ENCODE measurements around the gene ADAMTS14. TPM values are rescaled to one million over a fixed set of nuclear protein-coding genes. Genes with fewer than 3 reads are reported as not detected.
"Not testable (repeated sequence)": the region's sequence is repeated elsewhere in the genome, so short reads cannot be mapped to it uniquely, and the experiment has no call there.

The ADAMTS14 gene
- total RNA-seq, 1 donor from 2014 or later, result 3.4 TPM

- no peak for DNase-seq (ENCODE audit: extremely low read depth, low read depth, low spot score)
Measured at GRCh38 chr10:70652761-70653657, 19.3 kb upstream of the ADAMTS14 start.

DNA sequence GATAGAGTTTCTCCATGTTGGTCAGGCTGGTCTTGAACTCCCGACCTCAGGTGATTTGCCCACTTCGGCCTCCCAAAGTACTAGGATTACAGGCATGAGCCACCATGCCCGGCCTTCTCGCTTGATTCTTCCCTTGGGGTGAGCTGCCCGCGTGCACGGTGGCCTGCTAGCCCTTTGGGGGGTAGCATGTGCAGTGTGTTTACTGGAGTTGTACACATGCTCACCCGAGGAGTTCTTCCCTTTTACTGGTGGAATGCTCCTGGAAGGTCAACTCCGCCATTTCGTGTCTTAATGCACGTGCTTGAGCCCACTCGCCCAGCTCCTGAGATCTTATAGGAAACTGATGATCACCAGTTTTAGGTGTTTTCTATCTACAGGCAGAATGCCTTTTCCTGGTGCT, 17.0 kb upstream of the ADAMTS14 start:
- no peak for DNase-seq (ENCODE audit: extremely low read depth, low read depth, low spot score)

GRCh38 chr10:70656489-70656888, 15.8 kb upstream of the ADAMTS14 start:
- DNase-seq (ENCODE audit: extremely low read depth, low read depth, low spot score), result no peak

DNA sequence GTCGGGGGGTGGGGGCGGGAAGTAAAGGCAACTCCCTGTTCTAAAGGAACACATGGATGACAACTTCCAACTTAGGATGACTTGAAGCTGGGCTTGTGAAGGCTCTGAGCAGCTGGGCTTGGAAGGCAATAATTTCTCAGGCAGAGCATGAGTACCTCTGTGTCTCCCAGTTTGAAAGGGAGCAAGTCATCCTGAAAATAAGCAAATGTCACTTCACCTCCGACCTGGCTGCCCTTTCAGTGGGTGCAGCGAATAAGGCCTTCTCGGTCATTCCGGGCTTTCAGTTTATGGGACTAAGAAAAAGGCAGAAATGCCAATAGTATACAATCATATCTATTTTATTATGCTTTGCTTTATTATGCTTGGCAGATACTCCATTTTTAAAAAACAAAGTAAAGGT, 15.3 kb upstream of the ADAMTS14 start:
- no peak for DNase-seq (ENCODE audit: extremely low read depth, low read depth, low spot score)

GRCh38 chr10:70658582-70659136, 13.6 kb upstream of the ADAMTS14 start:
- DNase-seq (ENCODE audit: extremely low read depth, low read depth, low spot score), result no peak

- no peak for DNase-seq (ENCODE audit: extremely low read depth, low read depth, low spot score)
Measured at GRCh38 chr10:70659306-70659705, 13.0 kb upstream of the ADAMTS14 start.

GRCh38 chr10:70660722-70661121, 11.6 kb upstream of the ADAMTS14 start:
- DNase-seq (ENCODE audit: extremely low read depth, low read depth, low spot score), result no peak

DNA sequence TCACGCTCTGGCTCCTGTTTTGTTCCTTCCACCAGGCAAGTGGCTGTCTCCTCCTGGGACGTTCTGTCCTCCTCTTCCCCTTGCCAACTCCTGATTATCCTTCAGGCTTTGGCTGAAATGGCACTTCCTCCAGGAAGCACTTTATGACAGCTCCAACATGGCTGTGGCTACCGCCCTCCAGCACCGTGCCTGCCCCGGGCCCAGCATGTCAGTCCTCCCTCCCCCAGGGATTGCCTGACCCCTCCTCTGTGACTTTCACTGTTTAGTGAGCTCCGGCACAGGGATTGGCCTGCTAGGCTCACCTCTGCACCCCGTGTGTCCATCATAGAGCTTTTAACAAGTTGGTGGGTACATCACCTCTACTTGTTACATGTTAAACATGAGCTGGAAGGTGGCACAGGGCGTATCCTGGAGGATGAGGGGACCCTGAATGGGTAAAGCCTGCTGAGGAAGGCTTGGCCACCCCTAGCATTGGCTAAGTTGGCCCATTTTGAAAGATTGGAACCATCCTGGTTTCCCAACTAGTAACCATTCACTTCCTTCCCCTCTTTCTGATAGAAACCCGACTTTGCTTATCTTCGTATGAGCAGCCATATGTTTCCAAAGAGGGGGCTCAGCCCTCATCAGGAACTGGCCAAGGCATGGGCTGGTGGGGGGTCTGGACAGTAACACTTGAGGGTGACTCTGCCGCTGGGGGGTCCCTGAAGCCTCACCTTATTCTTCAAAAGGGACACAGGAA, 10.5 kb upstream of the ADAMTS14 start:
- DNase-seq (ENCODE audit: extremely low read depth, low read depth, low spot score), result no peak

DNA sequence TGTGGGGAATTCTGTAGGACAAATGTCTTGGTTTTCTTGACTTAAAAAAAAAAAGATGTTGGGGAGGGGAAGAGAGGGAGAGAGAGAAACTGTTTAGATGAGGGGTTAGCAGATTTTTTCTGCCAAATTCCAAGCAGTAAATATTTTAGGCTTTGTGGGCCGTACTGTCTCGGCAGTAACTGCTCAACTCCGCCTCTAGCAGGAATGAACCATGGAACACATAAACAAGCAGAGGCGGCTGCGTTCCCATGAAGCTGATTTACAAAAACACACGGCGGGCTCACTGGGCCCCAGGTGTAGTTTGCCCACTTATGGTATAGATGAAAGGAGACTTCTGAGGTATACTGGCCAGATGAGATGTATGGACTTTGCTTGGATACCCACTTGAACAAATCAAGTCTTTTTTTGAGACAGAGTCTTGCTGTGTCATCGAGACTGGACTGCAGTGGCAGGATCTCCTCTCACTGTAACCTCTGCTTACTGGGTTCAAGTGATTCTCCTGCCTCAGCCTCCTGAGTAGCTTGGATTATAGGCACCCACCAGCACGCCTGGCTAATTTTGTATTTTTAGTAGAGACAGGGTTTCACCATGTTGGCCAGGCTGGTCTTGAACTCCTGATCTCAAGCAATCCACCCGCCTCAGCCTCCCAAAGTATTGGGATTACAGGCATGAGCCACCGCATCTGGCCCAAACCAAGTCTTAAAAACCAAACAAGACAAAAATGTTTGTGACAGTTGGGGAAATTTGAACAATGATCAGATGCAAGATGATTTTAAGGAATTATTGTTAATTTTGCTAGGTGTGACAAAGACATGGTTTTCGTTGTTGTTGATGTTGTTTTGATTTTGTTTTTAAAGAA, 9.7 kb upstream of the ADAMTS14 start:
- no peak for DNase-seq (ENCODE audit: extremely low read depth, low read depth, low spot score)

DNA sequence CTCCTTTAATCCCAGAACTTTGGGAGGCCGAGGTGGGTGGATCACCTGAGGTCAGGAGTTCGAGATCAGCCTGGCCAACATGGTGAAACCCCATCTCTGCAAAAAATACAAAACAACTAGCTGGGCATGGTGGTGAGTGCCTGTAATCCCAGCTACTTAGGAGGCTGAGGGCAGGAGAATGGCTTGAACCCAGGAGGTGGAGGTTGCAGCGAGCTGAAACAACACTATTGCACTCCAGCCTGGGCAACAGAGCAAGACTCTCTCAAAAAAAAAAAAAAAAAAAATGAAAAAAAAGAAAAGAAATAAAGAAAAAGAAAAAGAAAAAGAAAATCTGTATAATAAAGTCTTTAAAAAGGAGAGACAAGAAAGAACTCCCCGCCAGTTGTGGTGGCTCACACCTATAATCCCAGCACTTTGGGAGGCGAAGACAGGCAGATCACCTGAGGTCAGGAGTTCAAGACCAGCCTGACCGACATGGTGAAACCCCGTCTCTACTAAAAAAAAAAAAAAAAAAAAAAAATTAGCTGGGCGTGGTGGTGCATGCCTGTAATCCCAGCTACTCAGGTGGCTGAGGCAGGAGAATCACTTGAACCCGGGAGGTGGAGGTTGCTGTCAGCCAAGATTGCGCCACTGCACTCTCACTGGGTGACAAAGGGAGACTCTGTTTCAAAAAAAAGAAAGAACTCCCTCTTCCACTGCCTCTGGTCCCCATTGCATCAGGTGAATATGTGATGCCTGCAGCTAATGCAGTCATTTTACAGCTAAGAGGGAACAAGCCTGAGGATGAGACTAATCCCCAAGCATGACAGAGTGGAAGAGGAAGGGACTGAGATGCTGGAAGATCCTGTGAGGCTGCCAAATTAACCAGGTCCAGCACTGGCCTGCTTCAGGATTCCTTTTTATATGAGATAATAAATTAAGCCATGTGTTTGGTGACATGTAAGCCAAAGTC, 8.6 kb upstream of the ADAMTS14 start:
- DNase-seq (ENCODE audit: extremely low read depth, low read depth, low spot score), result not testable (repeated sequence)

DNA sequence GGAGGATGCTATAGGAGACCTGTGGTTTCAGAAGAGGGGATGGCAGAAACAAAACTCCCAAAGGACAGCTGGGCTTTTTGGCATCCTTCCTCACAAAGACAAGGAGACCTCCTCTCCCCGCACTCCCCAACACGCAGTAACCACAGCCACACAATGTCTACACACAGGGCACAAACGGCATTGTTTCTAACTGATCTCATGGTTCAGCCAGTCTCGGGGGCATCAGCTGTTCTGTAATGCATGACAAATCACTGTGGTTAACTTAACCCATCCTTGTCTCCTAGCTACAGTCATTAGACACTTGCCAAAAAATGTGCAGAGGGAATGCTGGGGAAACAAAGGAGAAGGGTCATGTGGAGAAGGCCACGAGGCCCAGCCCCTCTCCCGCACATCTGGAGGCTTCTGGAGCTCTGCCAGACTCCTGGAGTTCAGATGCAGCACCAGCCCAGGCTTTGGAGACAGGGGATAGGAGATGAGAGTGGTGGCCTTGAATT, 7.6 kb upstream of the ADAMTS14 start:
- no peak for DNase-seq (ENCODE audit: extremely low read depth, low read depth, low spot score)

- DNase-seq (ENCODE audit: extremely low read depth, low read depth, low spot score), result no peak
Measured at GRCh38 chr10:70666960-70667798, 5.1 kb upstream of the ADAMTS14 start.

DNA sequence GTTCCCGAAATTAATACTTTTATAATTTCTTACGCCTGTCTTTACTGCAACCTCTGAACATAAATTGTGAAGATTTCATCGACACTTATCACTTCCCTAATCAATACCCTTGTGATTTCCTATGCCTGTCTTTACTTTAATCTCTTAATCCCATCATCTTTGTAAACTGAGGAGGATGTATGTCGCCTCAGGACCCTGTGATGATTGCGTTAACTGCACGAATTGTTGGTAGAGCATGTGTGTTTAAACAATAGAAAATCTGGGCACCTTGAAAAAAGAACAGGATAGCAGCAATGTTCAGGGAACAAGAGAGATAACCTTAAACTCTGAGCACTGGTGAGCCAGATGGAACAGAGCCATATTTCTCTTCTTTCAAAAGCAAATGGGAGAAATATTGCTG, 4.5 kb upstream of the ADAMTS14 start:
- not testable (repeated sequence) for DNase-seq (ENCODE audit: extremely low read depth, low read depth, low spot score)

- DNase-seq (ENCODE audit: extremely low read depth, low read depth, low spot score), result no peak
Measured at GRCh38 chr10:70668454-70668970, 3.8 kb upstream of the ADAMTS14 start.

DNA sequence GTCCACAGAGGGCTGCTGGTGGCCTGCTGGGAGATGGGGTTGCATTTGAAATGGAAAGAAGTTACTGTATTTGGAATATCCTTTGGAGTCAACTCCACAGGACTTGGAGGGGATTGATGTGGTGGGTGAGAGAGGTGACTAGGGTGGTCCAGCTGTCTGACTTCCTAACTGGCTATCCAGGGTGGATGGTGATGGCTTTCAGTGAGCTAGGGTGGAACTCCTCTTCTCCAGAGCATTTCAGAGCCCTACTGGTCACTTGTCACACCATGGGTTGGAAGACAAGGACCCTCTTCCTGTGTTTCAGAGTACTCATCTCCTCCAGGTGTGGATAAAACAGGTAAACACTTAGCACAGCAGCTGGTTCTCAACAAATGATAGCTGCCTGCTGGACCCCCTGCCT, 3.3 kb upstream of the ADAMTS14 start:
- DNase-seq (ENCODE audit: extremely low read depth, low read depth, low spot score), result no peak

DNA sequence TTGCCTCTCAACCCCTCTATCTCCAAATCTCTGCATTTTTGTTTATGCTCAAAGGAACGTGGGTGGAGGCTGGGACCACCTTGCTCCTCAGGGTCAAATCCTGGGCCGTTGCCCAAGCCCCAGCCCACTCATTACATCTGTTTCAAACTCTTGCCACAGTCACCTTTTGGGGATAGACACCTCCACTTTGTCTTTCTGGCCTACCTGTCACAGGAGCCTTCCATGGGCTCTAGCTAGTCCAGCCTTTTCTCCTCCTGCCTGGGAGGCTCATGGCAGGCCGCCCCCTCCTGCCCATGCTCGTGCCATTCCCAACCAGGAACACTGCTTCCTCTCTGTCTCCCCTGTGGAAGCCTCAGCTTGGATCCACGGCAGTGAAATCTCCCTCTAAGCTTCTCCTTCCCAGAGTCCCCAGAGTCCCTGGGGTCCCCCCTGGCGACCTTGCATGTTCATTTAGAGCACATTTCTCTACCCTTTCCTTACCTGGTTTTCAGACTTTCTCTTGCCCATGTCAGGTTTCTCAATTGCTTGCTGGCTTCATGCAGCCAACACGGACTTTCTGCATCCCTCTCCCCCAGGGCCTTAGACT, 2.5 kb upstream of the ADAMTS14 start:
- DNase-seq (ENCODE audit: extremely low read depth, low read depth, low spot score), result no peak

- no peak for DNase-seq (ENCODE audit: extremely low read depth, low read depth, low spot score)
Measured at GRCh38 chr10:70671619-70672164, 614 bp upstream of the ADAMTS14 start.

Measured in glomerular endothelial cell (primary cell).